ENCODE data around the gene ANKRD16.
"Not testable (repeated sequence)": the region's sequence is repeated elsewhere in the genome, so short reads cannot be mapped to it uniquely, and the experiment has no call there.

The ANKRD16 gene

GRCh38 chr10:5831446-5831782 is 58.3 kb downstream of the ANKRD16 start:
- DNase-seq = no peak

GRCh38 chr10:5830629-5831445 is 58.9 kb downstream of the ANKRD16 start:
- no peak for DNase-seq

GRCh38 chr10:5829267-5829666 is 60.4 kb downstream of the ANKRD16 start:
- DNase-seq = no peak

- DNase-seq = no peak
Measured at GRCh38 chr10:5828725-5829124, 61.0 kb downstream of the ANKRD16 start.

- no peak for DNase-seq
Measured at GRCh38 chr10:5827841-5828240, 61.9 kb downstream of the ANKRD16 start.

GRCh38 chr10:5826511-5826910 is 63.2 kb downstream of the ANKRD16 start:
- DNase-seq = not testable (repeated sequence)

GRCh38 chr10:5818894-5819293 is 70.8 kb downstream of the ANKRD16 start:
- DNase-seq = no peak

- no peak for DNase-seq
Measured at GRCh38 chr10:5818048-5818331, 71.7 kb downstream of the ANKRD16 start.

- DNase-seq = no peak
Measured at GRCh38 chr10:5817322-5818047, 72.2 kb downstream of the ANKRD16 start.

- no peak for DNase-seq
Measured at GRCh38 chr10:5816170-5816569, 73.5 kb downstream of the ANKRD16 start.

GRCh38 chr10:5814110-5815107 is 75.3 kb downstream of the ANKRD16 start:
- no peak for DNase-seq

GRCh38 chr10:5813341-5814109 is 76.2 kb downstream of the ANKRD16 start, which contains the start of gene GDI2:
Gene GDI2, minus strand, starts transcription at chr10:5813434. Its CDS starts 176 bp downstream, at chr10:5813258.
- peak; percentile 94 for DNase-seq

GRCh38 chr10:5813091-5813340 is 76.7 kb downstream of the ANKRD16 start:
- DNase-seq = no peak

- DNase-seq = peak; percentile 23
Measured at GRCh38 chr10:5812283-5813090, 77.2 kb downstream of the ANKRD16 start.
